Uterus (tissue), 4 donors: ENCODE results near the gene FIBP. TPM values are rescaled to one million over a fixed set of nuclear protein-coding genes. Genes with fewer than 3 reads are reported as not detected.

ENCODE experiments used
- DNase-seq, 2 donors: peaks; one replicate each; pipeline ENCODE4 v3.0.0-alpha.2; 2019 to 2020
- H3K27ac ChIP-seq, 2 donors: fragments of 200-600 bp; sonication (generic); 1 replicate in 1 of 2; 2 replicates in 1 of 2; pipeline ENCODE4 v1.5.1; 2016 to 2018
- H3K27me3 ChIP-seq, 2 donors: fragments of 200-600 bp; sonication (generic); one replicate each; pipeline ENCODE4 v1.5.1; 2018 to 2019; ENCODE audit warnings: control low read depth in 1 of 2
- H3K36me3 ChIP-seq, 2 donors: fragments of 200-600 bp; sonication (generic); one replicate each; pipeline ENCODE4 v1.5.1; 2019; ENCODE audit warnings: control low read depth in 1 of 2
- H3K4me1 ChIP-seq, 2 donors: fragments of 200-600 bp; sonication (generic); one replicate each; pipeline ENCODE4 v1.5.1; 2018 to 2019; ENCODE audit warnings: control low read depth in 1 of 2
- H3K4me3 ChIP-seq, 2 donors: fragments of 200-600 bp; sonication (generic); 1 replicate in 1 of 2; 2 replicates in 1 of 2; pipeline ENCODE4 v1.5.1; 2018 to 2019; ENCODE audit warnings: mild to moderate bottlenecking in 1 of 2
- H3K9me3 ChIP-seq, 2 donors: fragments of 200-600 bp; sonication (generic); one replicate each; pipeline ENCODE4 v1.5.1; 2019; ENCODE audit warnings: control low read depth in 1 of 2
- POLR2A ChIP-seq, 2 donors: fragments of 450-650 bp; IDR thresholded peaks; one replicate each; pipeline ENCODE4 v1.6.1; 2016; ENCODE audit warnings: antibody characterized with exemption in 2 of 2, mild to moderate bottlenecking in 1 of 2, moderate library complexity in 1 of 2
- intact Hi-C: fragments of 100-400 bp; cut with DNase I; formaldehyde crosslinking; loops from one replicate; pipeline ENCODE4 v1.15.1; 2023; ENCODE audit warnings: low total_unique reads
- total RNA-seq, 4 donors: library from RNA; depleted of rRNA in 3 of 4; stranded (reverse); fragments of >200 nt in 3 of 4; gene quantifications; one replicate each; pipeline versions ENCODE4 v1.1.0 to v1.2.4, GENCODE V29; 2014 to 2023
- TF ChIP-seq, protein P1 (sequence below), 4 experiments: fragments of 200-600 bp in 2 of 4; fragments of 450-650 bp in 2 of 4; sonication (generic) in 2 of 4; IDR thresholded peaks; one replicate each; pipeline ENCODE4 v1.5.1; 2016 to 2019; ENCODE audit warnings: antibody characterized with exemption in 4 of 4, mild to moderate bottlenecking in 2 of 4, moderate library complexity in 1 of 4
- donor health status: DM: yes; HTN: yes; CAD: no.

FIBP gene
- total RNA-seq, 4 donors from 2014 or later: 39.7 to 239 (median 52.2) TPM

DNA sequence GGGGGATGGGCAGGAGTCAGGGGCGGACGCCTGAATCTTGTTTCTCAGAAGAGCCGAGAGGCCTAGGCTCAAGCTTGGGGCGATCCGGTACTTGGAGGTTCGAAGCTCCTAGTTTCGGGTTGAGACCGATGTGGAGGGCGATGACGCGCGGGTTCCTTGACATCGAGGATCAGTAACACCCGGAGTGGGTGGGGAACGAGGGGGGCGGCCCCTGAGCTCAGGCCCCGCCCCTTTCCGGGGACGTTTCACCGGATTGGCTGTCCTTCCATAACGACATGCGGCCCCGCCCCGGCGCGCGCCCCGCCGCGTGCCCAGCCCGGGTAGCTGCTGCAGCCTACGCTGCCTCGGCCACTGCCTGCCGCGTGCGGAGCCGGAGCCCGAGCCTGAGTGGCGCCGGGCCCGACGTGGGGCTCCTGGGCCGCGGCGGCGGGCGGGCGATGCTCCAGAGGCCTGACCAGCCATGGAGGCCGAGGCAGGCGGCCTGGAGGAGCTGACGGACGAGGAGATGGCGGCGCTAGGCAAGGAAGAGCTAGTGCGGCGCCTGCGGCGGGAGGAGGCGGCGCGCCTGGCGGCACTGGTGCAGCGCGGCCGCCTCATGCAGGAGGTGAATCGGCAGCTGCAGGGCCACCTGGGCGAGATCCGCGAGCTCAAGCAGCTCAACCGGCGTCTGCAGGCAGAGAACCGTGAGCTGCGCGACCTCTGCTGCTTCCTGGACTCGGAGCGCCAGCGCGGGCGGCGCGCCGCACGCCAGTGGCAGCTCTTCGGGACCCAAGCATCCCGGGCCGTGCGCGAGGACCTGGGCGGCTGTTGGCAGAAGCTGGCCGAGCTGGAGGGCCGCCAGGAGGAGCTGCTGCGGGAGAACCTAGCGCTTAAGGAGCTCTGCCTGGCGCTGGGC lies 2.3 kb upstream of the FIBP start, which contains the start of gene CCDC85B:
TSS of gene CCDC85B (plus strand) at position 350 of the 895 bp plus-strand sequence. CDS start at position 461, 111 bp downstream.
- intact Hi-C loops: no loop called here

DNA sequence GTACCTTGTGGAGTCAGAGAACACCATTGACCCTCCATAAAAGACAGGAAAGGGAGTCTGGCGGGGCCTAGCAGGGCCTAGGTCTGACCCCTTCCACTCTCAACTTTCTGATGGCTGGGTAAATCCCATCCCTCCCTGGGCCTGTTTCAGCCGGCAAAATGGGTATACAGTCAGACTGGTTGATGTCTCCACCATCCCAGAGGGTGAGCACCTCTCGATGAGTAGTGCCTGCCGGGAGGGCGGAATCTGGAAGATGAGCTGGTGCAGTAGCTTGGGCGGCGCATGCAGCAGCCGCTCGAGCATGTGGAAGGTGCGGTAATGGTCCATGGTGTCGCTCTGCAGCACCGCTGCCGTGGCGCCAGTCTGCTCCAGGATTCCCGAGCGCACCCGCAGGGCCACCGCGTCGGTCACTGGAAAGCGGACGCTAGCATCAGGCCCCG lies 528 bp downstream of the FIBP start:
- TF ChIP-seq, protein P1, sequence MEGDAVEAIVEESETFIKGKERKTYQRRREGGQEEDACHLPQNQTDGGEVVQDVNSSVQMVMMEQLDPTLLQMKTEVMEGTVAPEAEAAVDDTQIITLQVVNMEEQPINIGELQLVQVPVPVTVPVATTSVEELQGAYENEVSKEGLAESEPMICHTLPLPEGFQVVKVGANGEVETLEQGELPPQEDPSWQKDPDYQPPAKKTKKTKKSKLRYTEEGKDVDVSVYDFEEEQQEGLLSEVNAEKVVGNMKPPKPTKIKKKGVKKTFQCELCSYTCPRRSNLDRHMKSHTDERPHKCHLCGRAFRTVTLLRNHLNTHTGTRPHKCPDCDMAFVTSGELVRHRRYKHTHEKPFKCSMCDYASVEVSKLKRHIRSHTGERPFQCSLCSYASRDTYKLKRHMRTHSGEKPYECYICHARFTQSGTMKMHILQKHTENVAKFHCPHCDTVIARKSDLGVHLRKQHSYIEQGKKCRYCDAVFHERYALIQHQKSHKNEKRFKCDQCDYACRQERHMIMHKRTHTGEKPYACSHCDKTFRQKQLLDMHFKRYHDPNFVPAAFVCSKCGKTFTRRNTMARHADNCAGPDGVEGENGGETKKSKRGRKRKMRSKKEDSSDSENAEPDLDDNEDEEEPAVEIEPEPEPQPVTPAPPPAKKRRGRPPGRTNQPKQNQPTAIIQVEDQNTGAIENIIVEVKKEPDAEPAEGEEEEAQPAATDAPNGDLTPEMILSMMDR (IDR thresholded peaks at IDR 0.05): no peak
- no peak for TF ChIP-seq POLR2A (IDR thresholded peaks at IDR 0.05)
- H3K4me3 ChIP-seq: peak overlapping the region; percentile 55 to 88

More for the DNA sequence above, 2.3 kb upstream of the FIBP start, which contains the start of gene CCDC85B:
- Histone ChIP-seq H3K4me3 (peak within 1 kb of the TSS; percentile 80 to 81), H3K27me3 (no peaks in the 10 kb centered on the region), H3K36me3 (no peaks in the 10 kb centered on the region), H3K9me3 (no peaks in the 10 kb centered on the region), H3K4me1 (peaks cover 4 to 21% of the 10 kb centered on the region in 2 donors), H3K27ac (peak within 1 kb of the TSS; percentile 96 to 97)
- peak; percentile 97 to 99 for TF ChIP-seq POLR2A (IDR thresholded peaks at IDR 0.05)
- TF ChIP-seq, protein P1 (IDR thresholded peaks at IDR 0.05): peak in 2 of 4 experiments; percentile 12 to 50
- peak; percentile 99 for DNase-seq

DNA sequence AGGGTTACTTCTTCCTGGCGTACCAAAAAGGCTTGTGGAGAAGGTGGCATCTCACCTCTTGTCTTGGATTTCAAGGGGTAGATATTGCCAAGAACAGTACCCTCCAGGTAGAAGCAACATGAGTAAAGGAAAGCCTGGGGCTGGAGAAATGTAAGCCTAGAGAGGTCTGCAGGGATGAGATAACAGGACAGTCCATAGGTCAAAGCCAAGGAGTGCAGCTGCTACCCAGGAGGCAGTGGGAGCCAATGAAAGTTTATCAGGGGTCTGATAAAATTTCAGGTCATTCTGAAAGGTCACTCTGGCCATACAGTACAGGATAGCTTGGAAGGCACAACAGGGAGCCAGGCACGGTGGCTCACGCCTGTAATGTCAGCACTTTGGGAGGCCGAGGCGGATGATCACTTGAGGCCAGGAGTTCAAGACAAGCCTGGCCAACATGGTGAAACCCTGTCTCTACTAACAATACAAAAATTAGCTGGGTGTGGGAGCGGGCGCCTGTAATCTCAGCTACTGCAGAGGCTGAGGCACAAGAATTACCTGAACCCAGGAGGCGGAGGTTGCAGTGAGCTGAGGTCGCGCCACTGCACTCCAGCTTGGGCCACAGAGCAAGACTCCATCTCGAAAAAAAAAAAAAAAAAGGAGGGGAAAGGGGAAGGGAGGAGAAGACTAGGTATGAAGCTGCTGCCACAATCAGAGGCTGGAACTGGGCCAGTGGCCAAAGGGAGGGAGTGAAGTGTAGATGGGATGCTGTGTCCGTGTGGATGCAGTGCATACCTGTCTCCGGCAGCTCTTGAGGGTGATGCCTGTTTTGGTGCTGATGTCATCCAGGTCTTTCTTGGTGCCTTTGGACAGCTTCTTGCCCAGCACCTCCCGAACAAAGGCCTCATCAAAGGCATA lies 1.2 kb downstream of the FIBP start:
- Histone ChIP-seq H3K4me1 (peaks cover 4 to 10% of the 10 kb centered on the region in 2 donors), H3K27ac (peak overlapping the region; percentile 96 to 97), H3K9me3 (no peaks in the 10 kb centered on the region), H3K27me3 (no peaks in the 10 kb centered on the region), H3K4me3 (peak overlapping the region; percentile 55 to 88), H3K36me3 (no peaks in the 10 kb centered on the region)
- intact Hi-C loops: no loop called here
- TF ChIP-seq, protein P1 (IDR thresholded peaks at IDR 0.05): no peak
- TF ChIP-seq POLR2A (IDR thresholded peaks at IDR 0.05): no peak
- DNase-seq: peak in 1 of 2 donors; percentile 52

More for the DNA sequence above, 528 bp downstream of the FIBP start:
- no peak for DNase-seq
- Histone ChIP-seq H3K27ac (peak overlapping the region; percentile 96 to 97), H3K9me3 (no peaks in the 10 kb centered on the region), H3K36me3 (no peaks in the 10 kb centered on the region), H3K27me3 (no peaks in the 10 kb centered on the region), H3K4me1 (peaks cover 4 to 17% of the 10 kb centered on the region in 2 donors)
- intact Hi-C loops: no loop called here

DNA sequence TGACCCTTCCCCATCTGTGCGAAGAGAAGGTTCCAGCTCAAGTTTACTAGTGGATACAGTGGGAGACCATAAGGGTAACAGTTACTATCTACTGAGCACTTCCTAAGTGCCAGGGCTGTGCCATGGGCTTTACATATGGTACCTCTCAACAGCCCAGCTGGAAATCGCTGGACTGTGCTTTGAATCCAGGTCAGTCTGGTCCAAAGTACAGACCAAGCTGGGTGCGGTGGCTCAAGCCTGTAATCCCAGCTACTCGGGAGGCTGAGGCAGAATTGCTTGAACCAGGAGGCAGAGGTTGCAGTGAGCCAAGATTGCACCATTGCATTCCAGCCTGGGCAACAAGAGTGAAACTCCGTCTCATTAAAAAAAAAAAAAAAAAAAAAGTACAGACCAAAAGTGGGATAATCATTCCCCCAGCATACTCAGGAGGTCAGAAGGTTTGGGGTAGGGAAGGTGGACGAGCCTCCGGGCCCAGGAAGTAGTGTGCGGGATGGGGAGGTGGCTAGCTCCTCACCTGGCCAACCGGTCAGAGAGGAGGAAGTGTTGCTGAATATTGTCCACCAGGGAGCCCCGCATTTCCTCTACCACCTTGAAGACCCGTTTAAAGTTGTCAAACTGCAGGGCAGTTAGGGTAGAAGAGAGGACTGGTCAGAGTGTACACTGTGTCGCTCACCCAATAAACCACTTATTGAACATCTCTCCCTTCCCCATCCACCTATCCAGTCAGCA lies 2.3 kb downstream of the FIBP start:
- no peak overlapping the region for H3K27ac ChIP-seq
- no peaks in the 10 kb centered on the region for H3K9me3 ChIP-seq
- H3K27me3 ChIP-seq: no peaks in the 10 kb centered on the region
- no peaks in the 10 kb centered on the region for H3K36me3 ChIP-seq
- no peak for DNase-seq
- TF ChIP-seq, protein P1 (IDR thresholded peaks at IDR 0.05): no peak
- no peak for TF ChIP-seq POLR2A (IDR thresholded peaks at IDR 0.05)
- intact Hi-C loops: no loop called here
- H3K4me3 ChIP-seq: no peak overlapping the region
- peaks cover 4 to 9% of the 10 kb centered on the region in 2 donors for H3K4me1 ChIP-seq
